Suprapubic skin (tissue), 4 donors: ENCODE data around the gene MYBL2. TPM values are rescaled to one million over a fixed set of nuclear protein-coding genes. Genes with fewer than 3 reads are reported as not detected.
A peak's percentile ranks its signal among the peaks of the same experiment; 100 is the strongest.
"Not testable (repeated sequence)": the region's sequence is repeated elsewhere in the genome, so short reads cannot be mapped to it uniquely, and the experiment has no call there.

ENCODE experiments used
- DNase-seq, 2 donors: peaks; one replicate each; pipeline ENCODE4 v3.0.0-alpha.2; 2019; ENCODE audit warnings: low spot score in 2 of 2
- H3K27ac ChIP-seq: fragments of 200-600 bp; sonication (generic); one replicate; pipeline ENCODE4 v1.5.1; 2019
- H3K27me3 ChIP-seq: fragments of 200-600 bp; sonication (generic); one replicate; pipeline ENCODE4 v1.5.1; 2019
- H3K36me3 ChIP-seq: fragments of 200-600 bp; sonication (generic); one replicate; pipeline ENCODE4 v1.5.1; 2019
- H3K4me1 ChIP-seq: fragments of 200-600 bp; sonication (generic); one replicate; pipeline ENCODE4 v1.5.1; 2019
- H3K4me3 ChIP-seq: fragments of 200-600 bp; sonication (generic); one replicate; pipeline ENCODE4 v1.5.1; 2019; ENCODE audit warnings: mild to moderate bottlenecking
- H3K9me3 ChIP-seq: fragments of 200-600 bp; sonication (generic); one replicate; pipeline ENCODE4 v1.5.1; 2019
- CTCF ChIP-seq, 2 donors: fragments of 200-600 bp in 1 of 2; fragments of 450-650 bp in 1 of 2; sonication (generic) in 1 of 2; IDR thresholded peaks; one replicate each; pipeline ENCODE4 v1.5.1; 2016 to 2019; ENCODE audit warnings: antibody characterized with exemption in 2 of 2, mild to moderate bottlenecking in 1 of 2, moderate library complexity in 1 of 2
- EP300 ChIP-seq: sonication (generic); formaldehyde crosslinking; IDR thresholded peaks from one replicate; pipeline ENCODE4 v1.6.1; 2017; ENCODE audit warnings: antibody characterized with exemption
- POLR2A ChIP-seq, 2 donors: fragments of 450-650 bp; IDR thresholded peaks; one replicate each; pipeline ENCODE4 v1.6.1; 2017; ENCODE audit warnings: antibody characterized with exemption in 2 of 2, mild to moderate bottlenecking in 2 of 2, moderate library complexity in 2 of 2
- POLR2AphosphoS5 ChIP-seq, 3 donors: sonication (generic); formaldehyde crosslinking; IDR thresholded peaks; one replicate each; pipeline ENCODE4 v1.6.1; 2017; ENCODE audit warnings: antibody characterized with exemption in 3 of 3
- WGBS: methylation state at CpG from one replicate; pipeline ENCODE4 v1.1.5; 2018; 5-methylcytosine and 5-hydroxymethylcytosine counted together
- total RNA-seq, 4 donors: library from RNA; depleted of rRNA; stranded (reverse); fragments of >200 nt; gene quantifications; one replicate each; pipeline ENCODE4 v1.1.0, GENCODE V29; 2016

Gene MYBL2
- total RNA-seq, 4 donors from 2014 or later, result 0.97 to 1.7 (median 1.2) TPM

- Histone ChIP-seq H3K4me3 (no peak overlapping the region), H3K36me3 (no peaks in the 10 kb centered on the region), H3K27ac (no peak overlapping the region), H3K27me3 (no peaks in the 10 kb centered on the region), H3K9me3 (no peaks in the 10 kb centered on the region), H3K4me1 (peaks cover 16% of the 10 kb centered on the region)
- TF ChIP-seq POLR2AphosphoS5 (IDR thresholded peaks at IDR 0.05) (no peak), EP300 (no peak), CTCF (IDR thresholded peaks at IDR 0.05) (no peak), POLR2A (IDR thresholded peaks at IDR 0.05) (no peak)
- no peak for DNase-seq
- WGBS, result 95% methylated on average over 3 of the region's 3 CpGs
These were observed 12.9 kb upstream of the MYBL2 start for GRCh38 chr20:43653966-43654365.

DNA sequence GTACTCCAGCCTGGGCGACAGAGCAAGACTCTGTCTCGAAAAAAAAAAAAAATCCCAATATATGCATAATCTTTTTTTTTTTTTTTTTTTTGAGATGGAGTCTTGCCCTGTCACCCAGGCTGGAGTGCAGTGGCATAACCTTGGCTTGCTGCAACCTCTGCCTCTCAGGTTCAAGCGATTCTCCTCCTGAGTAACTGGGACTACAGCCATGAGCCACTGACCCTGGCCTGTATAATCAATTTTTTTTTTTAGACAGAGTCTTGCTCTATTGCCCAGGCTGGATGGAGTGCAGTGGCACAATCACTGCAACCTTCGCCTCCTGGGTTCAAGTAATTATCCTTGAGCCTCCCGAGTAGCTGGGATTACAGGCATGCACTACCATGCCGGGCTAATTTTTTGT is 11.7 kb upstream of the MYBL2 start:
- not testable (repeated sequence) for H3K36me3 ChIP-seq, H3K9me3 ChIP-seq, H3K27ac ChIP-seq, H3K4me3 ChIP-seq, DNase-seq, H3K27me3 ChIP-seq
- WGBS, result 86% methylated on average over 6 of the region's 6 CpGs
- H3K4me1 ChIP-seq, result peaks cover 16% of the 10 kb centered on the region

GRCh38 chr20:43655937-43656336 is 11.0 kb upstream of the MYBL2 start:
- Histone ChIP-seq H3K36me3 (no peaks in the 10 kb centered on the region), H3K27ac (no peak overlapping the region), H3K4me1 (peaks cover 16% of the 10 kb centered on the region), H3K4me3 (no peak overlapping the region), H3K27me3 (no peaks in the 10 kb centered on the region), H3K9me3 (no peaks in the 10 kb centered on the region)
- no peak for DNase-seq
- TF ChIP-seq POLR2A (IDR thresholded peaks at IDR 0.05), result no peak
- no peak for TF ChIP-seq CTCF (IDR thresholded peaks at IDR 0.05)
- TF ChIP-seq EP300, result no peak
- TF ChIP-seq POLR2AphosphoS5 (IDR thresholded peaks at IDR 0.05), result no peak
- 63% methylated on average over 3 of the region's 3 CpGs for WGBS

DNA sequence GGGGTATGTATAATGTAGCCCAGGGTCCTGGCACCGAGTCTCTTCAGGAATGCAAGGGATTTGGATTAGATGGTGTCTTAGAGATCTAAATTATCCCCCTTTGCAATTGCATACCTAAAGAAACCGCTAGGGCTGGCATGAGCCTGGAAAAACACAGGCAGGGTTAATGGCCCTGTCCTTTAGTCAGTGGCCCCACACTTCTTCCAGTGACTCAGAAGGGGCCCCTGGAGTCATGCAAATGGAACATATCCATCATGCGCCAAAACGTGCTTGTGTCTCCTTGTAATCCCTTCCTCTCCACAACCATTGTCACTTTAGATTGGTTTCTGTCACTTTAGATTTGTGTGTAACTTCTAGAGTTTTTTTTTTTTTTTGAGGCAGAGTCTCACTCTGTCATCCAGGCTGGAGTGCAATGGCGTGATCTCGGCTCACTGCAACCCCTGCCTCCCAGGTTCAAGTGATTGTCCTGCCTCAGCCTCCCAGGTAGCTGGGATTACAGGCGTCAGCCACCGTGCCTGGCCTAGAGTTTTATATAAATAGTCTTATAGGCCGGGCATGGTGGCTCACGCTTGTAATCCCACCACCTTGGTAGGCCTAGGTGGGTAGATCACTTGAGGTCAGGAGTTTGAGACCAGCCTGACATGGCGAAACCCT is 8.7 kb upstream of the MYBL2 start:
- H3K4me1 ChIP-seq, result peaks cover 16% of the 10 kb centered on the region
- TF ChIP-seq EP300 (no peak), POLR2AphosphoS5 (IDR thresholded peaks at IDR 0.05) (no peak)
- peak overlapping the region; percentile 70 for H3K4me3 ChIP-seq
- H3K27me3 ChIP-seq, result no peaks in the 10 kb centered on the region
- DNase-seq, result peak in 1 of 2 donors; percentile 63
- H3K36me3 ChIP-seq, result no peaks in the 10 kb centered on the region
- 71% methylated on average over 11 of the region's 11 CpGs for WGBS
- H3K9me3 ChIP-seq, result no peaks in the 10 kb centered on the region
- peak overlapping the region; percentile 61 for H3K27ac ChIP-seq

- no peak for DNase-seq
- no peaks in the 10 kb centered on the region for H3K27me3 ChIP-seq
- H3K9me3 ChIP-seq, result no peaks in the 10 kb centered on the region
- no peak overlapping the region for H3K27ac ChIP-seq
- WGBS, result 90% methylated on average over 6 of the region's 6 CpGs
- peaks cover 16% of the 10 kb centered on the region for H3K4me1 ChIP-seq
- no peak overlapping the region for H3K4me3 ChIP-seq
- H3K36me3 ChIP-seq, result no peaks in the 10 kb centered on the region
- TF ChIP-seq POLR2A (IDR thresholded peaks at IDR 0.05) (no peak), EP300 (no peak), POLR2AphosphoS5 (IDR thresholded peaks at IDR 0.05) (no peak), CTCF (IDR thresholded peaks at IDR 0.05) (no peak)
These were observed 8.0 kb upstream of the MYBL2 start for GRCh38 chr20:43658723-43659419.

DNA sequence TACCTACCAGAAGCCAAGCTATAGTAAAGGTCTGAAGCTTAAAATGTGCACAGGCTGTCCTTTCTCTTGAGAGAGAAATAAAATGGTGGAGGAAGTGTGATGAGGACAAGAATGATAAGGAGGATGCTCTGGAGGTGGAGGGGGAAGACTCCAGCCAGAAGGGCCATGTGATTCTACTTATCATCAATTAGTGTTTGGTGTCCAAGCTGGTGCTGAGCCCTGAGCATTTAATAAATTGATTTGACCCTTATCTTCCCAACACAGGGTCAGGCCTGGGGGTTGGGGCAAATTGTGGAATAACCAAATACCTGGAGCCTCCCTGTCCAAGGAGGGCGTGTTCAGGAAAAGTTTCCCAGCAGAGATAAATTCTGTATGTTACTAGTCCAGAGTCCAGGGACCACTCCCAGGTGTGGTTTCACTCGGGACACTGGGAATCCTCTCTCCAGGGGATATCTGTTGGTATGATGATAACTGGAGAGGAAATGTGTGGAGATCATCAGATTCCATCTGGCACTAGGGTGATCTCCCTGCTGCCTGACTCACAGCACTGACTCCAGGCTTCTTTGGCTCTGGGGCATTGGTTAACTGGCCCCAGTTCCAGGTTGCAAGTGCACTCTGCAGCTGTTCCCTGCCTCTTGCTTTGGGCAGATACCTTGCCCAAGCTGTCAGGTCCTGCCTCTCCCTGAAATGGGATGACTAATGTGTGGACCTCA is 3.8 kb upstream of the MYBL2 start:
- peaks cover 15% of the 10 kb centered on the region for H3K27me3 ChIP-seq

More for the DNA sequence above, 3.8 kb upstream of the MYBL2 start:
- H3K36me3 ChIP-seq, result no peaks in the 10 kb centered on the region
- H3K4me1 ChIP-seq, result peaks cover 19% of the 10 kb centered on the region
- no peak for DNase-seq
- H3K27ac ChIP-seq, result no peak overlapping the region
- no peaks in the 10 kb centered on the region for H3K9me3 ChIP-seq
- TF ChIP-seq POLR2AphosphoS5 (IDR thresholded peaks at IDR 0.05) (no peak), EP300 (no peak), POLR2A (IDR thresholded peaks at IDR 0.05) (no peak), CTCF (IDR thresholded peaks at IDR 0.05) (no peak)
- H3K4me3 ChIP-seq, result no peak overlapping the region
- WGBS, result 70% methylated on average over 2 of the region's 2 CpGs
